ENCODE measurements around the gene CABLES1. TPM values are rescaled to one million over a fixed set of nuclear protein-coding genes. Genes with fewer than 3 reads are reported as not detected.

Gene CABLES1
- total and polyA plus RNA-seq, 2 of the 4 experiments (the other 2 are of a cell fraction) = 4.7 to 5.7 TPM

- Histone ChIP-seq H2AK5ac (ENCODE audit: low read depth, low read length) (no peak overlapping the region), H2AFZ (replicated peaks; ENCODE audit: low read length, poor library complexity) (no peak overlapping the region), H4K8ac (ENCODE audit: low read depth in 2 of 2, low read length in 2 of 2) (no peak overlapping the region), H3K18ac (ENCODE audit: low read depth, low read length) (no peak overlapping the region), H2BK15ac (ENCODE audit: low read depth, low read length) (no peak overlapping the region), H4K5ac (ENCODE audit: low read depth, low read length) (no peak overlapping the region), H3K23ac (ENCODE audit: low read depth, low read length) (no peak overlapping the region), H3K9me1 (ENCODE audit: insufficient read depth, low read length) (peaks cover 7% of the 10 kb centered on the region; the same call in 1 of the 2 replicates), H3K9me3 (ENCODE audit: control insufficient read depth, insufficient read depth, low read length) (no peaks in the 10 kb centered on the region), H2BK20ac (ENCODE audit: low read depth, low read length) (no peak overlapping the region), H3K4me2 (ENCODE audit: low read depth, low read length) (no peak overlapping the region), H3K4me1 (ENCODE audit: control insufficient read depth, insufficient read depth, low read length) (peaks cover 1% of the 10 kb centered on the region; the same call in 1 of the 2 replicates), H3K9ac (ENCODE audit: low read depth, low read length) (no peak overlapping the region), H3K4me3 (ENCODE audit: insufficient read depth, low read depth, low read length) (no peak overlapping the region), H3K14ac (replicated peaks; ENCODE audit: low read depth, low read length) (no peak overlapping the region), H4K91ac (ENCODE audit: insufficient read depth, low read depth, low read length) (no peak overlapping the region), H3K27me3 (ENCODE audit: control insufficient read depth, insufficient read depth, low read length) (no peaks in the 10 kb centered on the region), H3K4ac (ENCODE audit: low read depth, low read length) (no peak overlapping the region), H2BK120ac (ENCODE audit: low read depth, low read length) (no peak overlapping the region), H2BK5ac (ENCODE audit: low read depth, low read length, poor library complexity, severe bottlenecking) (no peak overlapping the region), H2AK9ac (replicated peaks; ENCODE audit: low read depth, low read length, poor library complexity) (no peak overlapping the region), H3K27ac (ENCODE audit: insufficient read depth, low read length) (no peak overlapping the region), H3K79me1 (ENCODE audit: low read depth in 1 of 2, low read length in 2 of 2) (peaks cover 3 to 12% of the 10 kb centered on the region in 2 experiments; a peak in 2 of 4 replicates), H4K20me1 (ENCODE audit: insufficient read depth, low read length) (no peaks in the 10 kb centered on the region), H3K56ac (ENCODE audit: extremely low read depth, insufficient read depth, low read length) (no peak overlapping the region), H3K36me3 (ENCODE audit: control insufficient read depth, insufficient read depth, low read length) (peaks cover 50% of the 10 kb centered on the region)
- DNase-seq (no peak), ATAC-seq (ENCODE audit: low read depth) (no peak)
- intact Hi-C loops (cut with micrococcal nuclease) = no loop called here
- WGBS, 2 experiments (ENCODE audit: extremely low coverage in 2 of 2, insufficient read length in 1 of 2) = 90% methylated on average over 8 of the region's 12 CpGs; no CpG with 5 or more reads in 1 of the 2 experiments
- ChIA-PET CTCF (no interaction called here), POLR2A (ENCODE audit: unreplicated experiment) (no interaction called here)
- BruUV-seq (replicated peaks) = no TSS peak
- TF ChIP-seq BHLHE40 (IDR thresholded peaks at IDR 0.05; ENCODE audit: low read depth, low read length) (no peak), USF2 (IDR thresholded peaks at IDR 0.05; ENCODE audit: low read depth, low read length) (no peak), SMC3 (IDR thresholded peaks at IDR 0.05; ENCODE audit: low read depth, low read length) (no peak), MXI1 (IDR thresholded peaks at IDR 0.05; ENCODE audit: borderline replicate concordance, low read depth, low read length) (no peak), CTCF (conservative IDR thresholded peaks at IDR 0.05; ENCODE audit: low read depth, low read length) (no peak), CHD1 (IDR thresholded peaks at IDR 0.05; ENCODE audit: low read depth, low read length) (no peak), RAD21 (IDR thresholded peaks at IDR 0.05; ENCODE audit: low read length) (no peak), MAFK (IDR thresholded peaks at IDR 0.05; ENCODE audit: low read depth, low read length) (no peak), RCOR1 (IDR thresholded peaks at IDR 0.05; ENCODE audit: insufficient replicate concordance, low read length) (no peak)
- TF ChIP-seq, protein P1, sequence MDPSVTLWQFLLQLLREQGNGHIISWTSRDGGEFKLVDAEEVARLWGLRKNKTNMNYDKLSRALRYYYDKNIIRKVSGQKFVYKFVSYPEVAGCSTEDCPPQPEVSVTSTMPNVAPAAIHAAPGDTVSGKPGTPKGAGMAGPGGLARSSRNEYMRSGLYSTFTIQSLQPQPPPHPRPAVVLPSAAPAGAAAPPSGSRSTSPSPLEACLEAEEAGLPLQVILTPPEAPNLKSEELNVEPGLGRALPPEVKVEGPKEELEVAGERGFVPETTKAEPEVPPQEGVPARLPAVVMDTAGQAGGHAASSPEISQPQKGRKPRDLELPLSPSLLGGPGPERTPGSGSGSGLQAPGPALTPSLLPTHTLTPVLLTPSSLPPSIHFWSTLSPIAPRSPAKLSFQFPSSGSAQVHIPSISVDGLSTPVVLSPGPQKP (IDR thresholded peaks at IDR 0.05; ENCODE audit: borderline replicate concordance, low read depth, low read length) = no peak
- dilution Hi-C loops (cut with HindIII; ENCODE audit: low sequenced_read_pairs, unreplicated experiment) = no loop called here
- in situ Hi-C loops (cut with MboI; ENCODE audit: low sequenced_read_pairs) = no loop called here
These were observed 108.5 kb downstream of the CABLES1 start for GRCh38 chr18:23243816-23244215.
